WTC11 (cell line): Measurements from ENCODE around the gene TSG101. TPM values are rescaled to one million over a fixed set of nuclear protein-coding genes. Genes with fewer than 3 reads are reported as not detected.

Experiments used
- ATAC-seq: fragments of 200-7000 bp; cut with Tn5 transposase; 2 replicates; pipeline ENCODE4 v1.10.0; 2021; ENCODE audit warnings: mild to moderate bottlenecking, moderate library complexity
- CTCF ChIA-PET: fragments of 300-600 bp; sonication (Branson Sonifier 250); formaldehyde crosslinking; loops from one replicate; lab custom pipeline; 2021; ENCODE audit warnings: antibody characterized with exemption; lab: Charles Lee
- POLR2A ChIA-PET: fragments of 350-600 bp; sonication (Branson Sonifier 250); formaldehyde crosslinking; loops from one replicate; lab custom pipeline; 2021; ENCODE audit warnings: antibody characterized with exemption; lab: Charles Lee
- DNase-seq: peaks from one replicate; pipeline ENCODE4 v3.0.0; 2021; ENCODE audit warnings: low spot score
- H3K27ac Mint-ChIP-seq: 2 replicates; pipeline ENCODE4 v1.8.0; 2021; ENCODE audit warnings: mixed read lengths
- H3K27me3 Mint-ChIP-seq: 2 replicates; pipeline ENCODE4 v1.8.0; 2021; ENCODE audit warnings: low read depth, mild to moderate bottlenecking, moderate library complexity, mixed read lengths
- H3K36me3 Mint-ChIP-seq: 2 replicates; pipeline ENCODE4 v1.8.0; 2021; ENCODE audit warnings: mixed read lengths
- H3K4me1 Mint-ChIP-seq: 2 replicates; pipeline ENCODE4 v1.8.0; 2022; ENCODE audit warnings: mixed read lengths
- H3K4me3 Mint-ChIP-seq: 2 replicates; pipeline ENCODE4 v1.8.0; 2021; ENCODE audit warnings: mild to moderate bottlenecking, moderate library complexity, mixed read lengths
- H3K9me3 Mint-ChIP-seq: 2 replicates; pipeline ENCODE4 v1.8.0; 2021; ENCODE audit warnings: mixed read lengths
- CDX4 ChIP-seq: fragments of 250-450 bp; sonication (Bioruptor Pico); IDR thresholded peaks from 2 replicates; pipeline ENCODE4 v1.9.0; 2021; ENCODE audit warnings: moderate library complexity, mild to moderate bottlenecking, inconsistent platforms, borderline replicate concordance
- FOXJ3 ChIP-seq: sonication (generic); formaldehyde crosslinking; IDR thresholded peaks from 2 replicates; pipeline ENCODE4 v1.9.0; 2021; ENCODE audit warnings: missing genetic modification reagents, mild to moderate bottlenecking, borderline replicate concordance
- GABPB1 ChIP-seq: sonication (generic); formaldehyde crosslinking; IDR thresholded peaks from 2 replicates; pipeline ENCODE4 v1.8.1; 2023; ENCODE audit warnings: mild to moderate bottlenecking, missing genetic modification reagents
- GTF2I ChIP-seq: fragments of 250-450 bp; sonication (Bioruptor Pico); conservative IDR thresholded peaks from 2 replicates; pipeline ENCODE4 v1.4.0; 2021; ENCODE audit warnings: mild to moderate bottlenecking
- HMGA2 ChIP-seq: fragments of 250-450 bp; sonication (Bioruptor Pico); IDR thresholded peaks from 2 replicates; pipeline ENCODE4 v1.4.0; 2021; ENCODE audit warnings: mild to moderate bottlenecking, moderate library complexity
- IRF2 ChIP-seq: sonication (generic); formaldehyde crosslinking; IDR thresholded peaks from 2 replicates; pipeline ENCODE4 v1.8.0; 2022; ENCODE audit warnings: low read depth, missing genetic modification reagents, borderline replicate concordance
- KAT7 ChIP-seq: sonication (generic); formaldehyde crosslinking; IDR thresholded peaks from 2 replicates; pipeline ENCODE4 v1.8.1; 2023; ENCODE audit warnings: missing genetic modification reagents, mild to moderate bottlenecking, borderline replicate concordance
- NFATC4 ChIP-seq: fragments of 250-450 bp; sonication (Bioruptor Pico); IDR thresholded peaks from 2 replicates; pipeline ENCODE4 v1.9.0; 2021; ENCODE audit warnings: mild to moderate bottlenecking
- NFE2L1 ChIP-seq: sonication (generic); formaldehyde crosslinking; IDR thresholded peaks from 2 replicates; pipeline ENCODE4 v1.8.1; 2023; ENCODE audit warnings: missing genetic modification reagents
- NR1H2 ChIP-seq: sonication (generic); formaldehyde crosslinking; IDR thresholded peaks from 2 replicates; pipeline ENCODE4 v1.9.0; 2021; ENCODE audit warnings: mild to moderate bottlenecking, moderate library complexity, missing genetic modification reagents
- RELA ChIP-seq: sonication (generic); formaldehyde crosslinking; IDR thresholded peaks from 2 replicates; pipeline ENCODE4 v1.8.1; 2022; ENCODE audit warnings: missing genetic modification reagents, mild to moderate bottlenecking, borderline replicate concordance
- RORB ChIP-seq: fragments of 250-450 bp; sonication (Bioruptor Pico); IDR thresholded peaks from 2 replicates; pipeline ENCODE4 v1.9.0; 2021; ENCODE audit warnings: mild to moderate bottlenecking
- TEAD4 ChIP-seq: sonication (generic); formaldehyde crosslinking; IDR thresholded peaks from 2 replicates; pipeline ENCODE4 v1.8.0; 2022; ENCODE audit warnings: mild to moderate bottlenecking, missing genetic modification reagents
- TP53 ChIP-seq: sonication (generic); formaldehyde crosslinking; IDR thresholded peaks from 2 replicates; pipeline ENCODE4 v1.8.1; 2023; ENCODE audit warnings: mild to moderate bottlenecking, missing genetic modification reagents
- ZMAT4 ChIP-seq: fragments of 250-450 bp; sonication (Bioruptor Pico); IDR thresholded peaks from 2 replicates; pipeline ENCODE4 v1.9.0; 2021; ENCODE audit warnings: mild to moderate bottlenecking
- ZNF138 ChIP-seq: sonication (generic); formaldehyde crosslinking; conservative IDR thresholded peaks from 2 replicates; pipeline ENCODE4 v1.8.1; 2022; ENCODE audit warnings: mild to moderate bottlenecking, moderate library complexity, missing genetic modification reagents
- ZNF232 ChIP-seq: sonication (generic); formaldehyde crosslinking; IDR thresholded peaks from 2 replicates; pipeline ENCODE4 v1.8.0; 2022; ENCODE audit warnings: mild to moderate bottlenecking, missing genetic modification reagents
- total RNA-seq: library from RNA; stranded (reverse); gene quantifications from 3 replicates; pipeline ENCODE4 v1.2.3, GENCODE V29; 2021
- TF ChIP-seq, protein P1 (sequence below): sonication (generic); formaldehyde crosslinking; IDR thresholded peaks from 2 replicates; pipeline ENCODE4 v1.8.1; 2023; ENCODE audit warnings: mild to moderate bottlenecking, missing genetic modification reagents, moderate library complexity
- TF ChIP-seq, protein P2 (sequence below): sonication (generic); formaldehyde crosslinking; IDR thresholded peaks from 2 replicates; pipeline ENCODE4 v1.8.1; 2022; ENCODE audit warnings: low read depth, mild to moderate bottlenecking, moderate library complexity, missing genetic modification reagents, borderline replicate concordance
- TF ChIP-seq, protein P3 (sequence below): sonication (generic); formaldehyde crosslinking; IDR thresholded peaks from 2 replicates; pipeline ENCODE4 v1.8.1; 2023; ENCODE audit warnings: mild to moderate bottlenecking, missing genetic modification reagents, borderline replicate concordance
- TF ChIP-seq, protein P4 (sequence below): sonication (generic); formaldehyde crosslinking; IDR thresholded peaks from 2 replicates; pipeline ENCODE4 v1.8.1; 2023; ENCODE audit warnings: mild to moderate bottlenecking, missing genetic modification reagents
- TF ChIP-seq, protein P5 (sequence below): sonication (generic); formaldehyde crosslinking; IDR thresholded peaks from 2 replicates; pipeline ENCODE4 v1.8.0; 2022; ENCODE audit warnings: mild to moderate bottlenecking, missing genetic modification reagents

Gene TSG101
- total RNA-seq, 1 experiment from 2014 or later, result 41.7 TPM

DNA sequence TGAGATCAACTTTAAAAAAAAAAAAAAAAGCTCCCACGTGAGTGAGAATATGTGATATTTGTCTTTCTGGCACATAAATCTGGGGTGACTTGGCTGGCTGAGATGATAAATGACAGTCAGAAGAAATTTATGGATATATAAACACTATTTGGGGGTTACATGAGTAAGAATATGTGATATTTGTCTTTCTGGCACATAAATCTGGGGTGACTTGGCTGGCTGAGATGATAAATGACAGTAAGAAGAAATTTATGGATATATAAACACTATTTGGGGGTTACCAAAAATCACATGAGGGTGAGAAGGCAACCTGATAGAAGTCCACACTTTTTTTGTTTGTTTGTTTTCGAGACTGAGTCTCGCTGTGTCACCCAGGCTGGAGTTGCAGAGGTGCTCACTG, 6.6 kb upstream of the TSG101 start:
- Mint-ChIP-seq H3K9me3 (no peaks in the 10 kb centered on the region), H3K27me3 (no peaks in the 10 kb centered on the region), H3K36me3 (no peaks in the 10 kb centered on the region), H3K4me1 (no peaks in the 10 kb centered on the region), H3K4me3 (no peak overlapping the region), H3K27ac (no peak overlapping the region)
- ChIA-PET CTCF (no interaction called here), POLR2A (no interaction called here)
- TF ChIP-seq, protein P1, sequence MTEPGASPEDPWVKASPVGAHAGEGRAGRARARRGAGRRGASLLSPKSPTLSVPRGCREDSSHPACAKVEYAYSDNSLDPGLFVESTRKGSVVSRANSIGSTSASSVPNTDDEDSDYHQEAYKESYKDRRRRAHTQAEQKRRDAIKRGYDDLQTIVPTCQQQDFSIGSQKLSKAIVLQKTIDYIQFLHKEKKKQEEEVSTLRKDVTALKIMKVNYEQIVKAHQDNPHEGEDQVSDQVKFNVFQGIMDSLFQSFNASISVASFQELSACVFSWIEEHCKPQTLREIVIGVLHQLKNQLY (CRISPR knock-in tag), result no peak
- no peak for TF ChIP-seq RELA (CRISPR knock-in tag)
- ATAC-seq, result no peak
- DNase-seq, result no peak

- Mint-ChIP-seq H3K27ac (peak overlapping the region; percentile 100), H3K27me3 (no peaks in the 10 kb centered on the region; the same call in 1 of the 2 replicates), H3K4me3 (peak overlapping the region; percentile 100), H3K9me3 (no peaks in the 10 kb centered on the region), H3K36me3 (no peaks in the 10 kb centered on the region; the same call in 1 of the 2 replicates), H3K4me1 (peaks cover 6% of the 10 kb centered on the region)
- TF ChIP-seq IRF2, result no peak
- TF ChIP-seq GTF2I (CRISPR knock-in tag), result no peak
- TF ChIP-seq HMGA2 (CRISPR knock-in tag), result no peak
- no peak for TF ChIP-seq GABPB1 (CRISPR knock-in tag)
- TF ChIP-seq ZNF232 (CRISPR knock-in tag), result no peak
- TF ChIP-seq NFATC4, result no peak
- TF ChIP-seq TEAD4 (CRISPR knock-in tag), result no peak
- TF ChIP-seq ZMAT4 (CRISPR knock-in tag), result no peak
- TF ChIP-seq, protein P2, sequence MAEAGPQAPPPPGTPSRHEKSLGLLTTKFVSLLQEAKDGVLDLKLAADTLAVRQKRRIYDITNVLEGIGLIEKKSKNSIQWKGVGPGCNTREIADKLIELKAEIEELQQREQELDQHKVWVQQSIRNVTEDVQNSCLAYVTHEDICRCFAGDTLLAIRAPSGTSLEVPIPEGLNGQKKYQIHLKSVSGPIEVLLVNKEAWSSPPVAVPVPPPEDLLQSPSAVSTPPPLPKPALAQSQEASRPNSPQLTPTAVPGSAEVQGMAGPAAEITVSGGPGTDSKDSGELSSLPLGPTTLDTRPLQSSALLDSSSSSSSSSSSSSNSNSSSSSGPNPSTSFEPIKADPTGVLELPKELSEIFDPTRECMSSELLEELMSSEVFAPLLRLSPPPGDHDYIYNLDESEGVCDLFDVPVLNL (CRISPR knock-in tag), result no peak
- TF ChIP-seq, protein P3, sequence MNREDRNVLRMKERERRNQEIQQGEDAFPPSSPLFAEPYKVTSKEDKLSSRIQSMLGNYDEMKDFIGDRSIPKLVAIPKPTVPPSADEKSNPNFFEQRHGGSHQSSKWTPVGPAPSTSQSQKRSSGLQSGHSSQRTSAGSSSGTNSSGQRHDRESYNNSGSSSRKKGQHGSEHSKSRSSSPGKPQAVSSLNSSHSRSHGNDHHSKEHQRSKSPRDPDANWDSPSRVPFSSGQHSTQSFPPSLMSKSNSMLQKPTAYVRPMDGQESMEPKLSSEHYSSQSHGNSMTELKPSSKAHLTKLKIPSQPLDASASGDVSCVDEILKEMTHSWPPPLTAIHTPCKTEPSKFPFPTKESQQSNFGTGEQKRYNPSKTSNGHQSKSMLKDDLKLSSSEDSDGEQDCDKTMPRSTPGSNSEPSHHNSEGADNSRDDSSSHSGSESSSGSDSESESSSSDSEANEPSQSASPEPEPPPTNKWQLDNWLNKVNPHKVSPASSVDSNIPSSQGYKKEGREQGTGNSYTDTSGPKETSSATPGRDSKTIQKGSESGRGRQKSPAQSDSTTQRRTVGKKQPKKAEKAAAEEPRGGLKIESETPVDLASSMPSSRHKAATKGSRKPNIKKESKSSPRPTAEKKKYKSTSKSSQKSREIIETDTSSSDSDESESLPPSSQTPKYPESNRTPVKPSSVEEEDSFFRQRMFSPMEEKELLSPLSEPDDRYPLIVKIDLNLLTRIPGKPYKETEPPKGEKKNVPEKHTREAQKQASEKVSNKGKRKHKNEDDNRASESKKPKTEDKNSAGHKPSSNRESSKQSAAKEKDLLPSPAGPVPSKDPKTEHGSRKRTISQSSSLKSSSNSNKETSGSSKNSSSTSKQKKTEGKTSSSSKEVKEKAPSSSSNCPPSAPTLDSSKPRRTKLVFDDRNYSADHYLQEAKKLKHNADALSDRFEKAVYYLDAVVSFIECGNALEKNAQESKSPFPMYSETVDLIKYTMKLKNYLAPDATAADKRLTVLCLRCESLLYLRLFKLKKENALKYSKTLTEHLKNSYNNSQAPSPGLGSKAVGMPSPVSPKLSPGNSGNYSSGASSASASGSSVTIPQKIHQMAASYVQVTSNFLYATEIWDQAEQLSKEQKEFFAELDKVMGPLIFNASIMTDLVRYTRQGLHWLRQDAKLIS (CRISPR knock-in tag), result no peak
- no peak for ATAC-seq
- ChIA-PET CTCF (interaction anchor here (0.9 to 1.7 kb wide), 3 partner anchors 124 to 324 kb away, joined by 3 to 7 read pairs (median 4); no protein-coding TSS in a partner anchor), POLR2A (interaction anchor here (1.1 to 1.5 kb wide), 2 partner anchors 106 to 107 kb away, joined by 4 to 6 read pairs; partner anchors contain the start of gene SPTY2D1)
- no peak for DNase-seq
Measured at GRCh38 chr11:18527512-18527911, 770 bp upstream of the TSG101 start.

GRCh38 chr11:18526130-18526520, 617 bp downstream of the TSG101 start:
- no peak for ATAC-seq
- Mint-ChIP-seq H3K27me3 (no peaks in the 10 kb centered on the region; the same call in 1 of the 2 replicates), H3K27ac (peak overlapping the region; percentile 100), H3K36me3 (no peaks in the 10 kb centered on the region; the same call in 1 of the 2 replicates), H3K4me3 (peak overlapping the region; percentile 100), H3K9me3 (no peaks in the 10 kb centered on the region), H3K4me1 (peaks cover 6% of the 10 kb centered on the region)
- ChIA-PET POLR2A (interaction anchor here (0.7 to 1.6 kb wide), 8 partner anchors 10 to 479 kb away, joined by 3 to 14 read pairs (median 4); partner anchors contain the start of genes LDHA and SPTY2D1), CTCF (interaction anchor here (0.7 to 1.7 kb wide), 9 partner anchors 14 to 411 kb away, joined by 3 to 7 read pairs (median 3); partner anchors contain the start of gene LDHA)
- DNase-seq, result no peak
- TF ChIP-seq ZNF138 (CRISPR knock-in tag) (no peak), NR1H2 (CRISPR knock-in tag) (no peak), NFE2L1 (CRISPR knock-in tag) (no peak), RORB (no peak), GABPB1 (CRISPR knock-in tag) (no peak), TP53 (no peak), CDX4 (CRISPR knock-in tag) (no peak), FOXJ3 (CRISPR knock-in tag) (no peak), KAT7 (CRISPR knock-in tag) (no peak)
- TF ChIP-seq, protein P4, sequence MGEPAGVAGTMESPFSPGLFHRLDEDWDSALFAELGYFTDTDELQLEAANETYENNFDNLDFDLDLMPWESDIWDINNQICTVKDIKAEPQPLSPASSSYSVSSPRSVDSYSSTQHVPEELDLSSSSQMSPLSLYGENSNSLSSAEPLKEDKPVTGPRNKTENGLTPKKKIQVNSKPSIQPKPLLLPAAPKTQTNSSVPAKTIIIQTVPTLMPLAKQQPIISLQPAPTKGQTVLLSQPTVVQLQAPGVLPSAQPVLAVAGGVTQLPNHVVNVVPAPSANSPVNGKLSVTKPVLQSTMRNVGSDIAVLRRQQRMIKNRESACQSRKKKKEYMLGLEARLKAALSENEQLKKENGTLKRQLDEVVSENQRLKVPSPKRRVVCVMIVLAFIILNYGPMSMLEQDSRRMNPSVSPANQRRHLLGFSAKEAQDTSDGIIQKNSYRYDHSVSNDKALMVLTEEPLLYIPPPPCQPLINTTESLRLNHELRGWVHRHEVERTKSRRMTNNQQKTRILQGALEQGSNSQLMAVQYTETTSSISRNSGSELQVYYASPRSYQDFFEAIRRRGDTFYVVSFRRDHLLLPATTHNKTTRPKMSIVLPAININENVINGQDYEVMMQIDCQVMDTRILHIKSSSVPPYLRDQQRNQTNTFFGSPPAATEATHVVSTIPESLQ (CRISPR knock-in tag), result no peak
- TF ChIP-seq, protein P5, sequence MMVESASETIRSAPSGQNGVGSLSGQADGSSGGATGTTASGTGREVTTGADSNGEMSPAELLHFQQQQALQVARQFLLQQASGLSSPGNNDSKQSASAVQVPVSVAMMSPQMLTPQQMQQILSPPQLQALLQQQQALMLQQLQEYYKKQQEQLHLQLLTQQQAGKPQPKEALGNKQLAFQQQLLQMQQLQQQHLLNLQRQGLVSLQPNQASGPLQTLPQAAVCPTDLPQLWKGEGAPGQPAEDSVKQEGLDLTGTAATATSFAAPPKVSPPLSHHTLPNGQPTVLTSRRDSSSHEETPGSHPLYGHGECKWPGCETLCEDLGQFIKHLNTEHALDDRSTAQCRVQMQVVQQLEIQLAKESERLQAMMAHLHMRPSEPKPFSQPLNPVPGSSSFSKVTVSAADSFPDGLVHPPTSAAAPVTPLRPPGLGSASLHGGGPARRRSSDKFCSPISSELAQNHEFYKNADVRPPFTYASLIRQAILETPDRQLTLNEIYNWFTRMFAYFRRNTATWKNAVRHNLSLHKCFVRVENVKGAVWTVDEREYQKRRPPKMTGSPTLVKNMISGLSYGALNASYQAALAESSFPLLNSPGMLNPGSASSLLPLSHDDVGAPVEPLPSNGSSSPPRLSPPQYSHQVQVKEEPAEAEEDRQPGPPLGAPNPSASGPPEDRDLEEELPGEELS (CRISPR knock-in tag), result no peak
